NCI-H446 (cell line): ENCODE results near the gene PES1.
A peak's percentile ranks its signal among the peaks of the same experiment; 100 is the strongest.
"Not testable (repeated sequence)": the region's sequence is repeated elsewhere in the genome, so short reads cannot be mapped to it uniquely, and the experiment has no call there.

Experiments used
- DNase-seq, 2 experiments: peaks; one replicate each; lab custom pipeline; 2025; lab: John Stamatoyannopoulos, UW

The PES1 gene

GRCh38 chr22:30552719-30553118 lies 39.0 kb downstream of the PES1 start:
- no peak for DNase-seq

- DNase-seq, result not testable (repeated sequence)
These were observed 39.9 kb downstream of the PES1 start for GRCh38 chr22:30551813-30552212.

- no peak for DNase-seq
These were observed 44.5 kb downstream of the PES1 start for GRCh38 chr22:30547188-30547587.

- no peak for DNase-seq
These were observed 45.1 kb downstream of the PES1 start, which contains the start of gene SEC14L6 for GRCh38 chr22:30546616-30547015. TSS of gene SEC14L6 (minus strand) at chr22:30546741. CDS start at chr22:30546682, 59 bp downstream.

GRCh38 chr22:30542811-30543188 lies 48.9 kb downstream of the PES1 start:
- no peak for DNase-seq

GRCh38 chr22:30541961-30542810 lies 49.5 kb downstream of the PES1 start:
- DNase-seq, result no peak

- DNase-seq, result not testable (repeated sequence)
These were observed 50.2 kb downstream of the PES1 start for GRCh38 chr22:30541511-30541910.

GRCh38 chr22:30539368-30539767 lies 52.3 kb downstream of the PES1 start:
- DNase-seq, result no peak

GRCh38 chr22:30538280-30538679 lies 53.4 kb downstream of the PES1 start:
- peak in 1 of 2 experiments; percentile 35 for DNase-seq

GRCh38 chr22:30537083-30537731 lies 54.5 kb downstream of the PES1 start:
- DNase-seq, result no peak

- no peak for DNase-seq
These were observed 56.5 kb downstream of the PES1 start for GRCh38 chr22:30535182-30535581.

GRCh38 chr22:30531651-30532608 lies 59.8 kb downstream of the PES1 start:
- no peak for DNase-seq

GRCh38 chr22:30526656-30527055 lies 65.1 kb downstream of the PES1 start:
- DNase-seq, result no peak
